Activated CD8-positive, alpha-beta memory T cell treated with anti-CD3 and anti-CD28 coated beads, Interleukin-2, amount 10 ng/mL, durations not matched to agents 7 days and 5 days (primary cell): ENCODE results near the gene TAS2R46. TPM values are rescaled to one million over a fixed set of nuclear protein-coding genes. Genes with fewer than 3 reads are reported as not detected.
"Not testable (repeated sequence)": the region's sequence is repeated elsewhere in the genome, so short reads cannot be mapped to it uniquely, and the experiment has no call there.

Source experiments
- ATAC-seq: fragments of 150-1000 bp; cut with Tn5 transposase; one replicate; pipeline ENCODE4 v1.10.0; 2021; ENCODE audit warnings: moderate library complexity
- CTCF ChIA-PET: fragments of 350-600 bp; sonication (Branson Sonifier 250); formaldehyde crosslinking; loops from one replicate; lab custom pipeline; 2021; ENCODE audit warnings: antibody characterized with exemption; lab: Charles Lee
- DNase-seq: peaks from one replicate; pipeline ENCODE4 v3.0.0-alpha.2; 2020
- H3K27ac Mint-ChIP-seq: one replicate; pipeline ENCODE4 v1.8.0; 2021; ENCODE audit warnings: mild to moderate bottlenecking, mixed read lengths
- H3K27me3 Mint-ChIP-seq: one replicate; pipeline ENCODE4 v1.8.0; 2021; ENCODE audit warnings: mixed read lengths
- H3K36me3 Mint-ChIP-seq: one replicate; pipeline ENCODE4 v1.8.0; 2021; ENCODE audit warnings: mild to moderate bottlenecking, mixed read lengths
- H3K4me1 Mint-ChIP-seq: one replicate; pipeline ENCODE4 v1.8.0; 2021; ENCODE audit warnings: mixed read lengths
- H3K4me3 Mint-ChIP-seq: one replicate; pipeline ENCODE4 v1.8.0; 2021; ENCODE audit warnings: mild to moderate bottlenecking, moderate library complexity, mixed read lengths
- H3K9me3 Mint-ChIP-seq: one replicate; pipeline ENCODE4 v1.8.0; 2022; ENCODE audit warnings: low read depth, mixed read lengths
- total RNA-seq, 2 experiments: library from RNA; stranded (reverse); gene quantifications; one replicate each; pipeline ENCODE4 v1.2.3, GENCODE V29; 2021

TAS2R46 gene
- total RNA-seq, 2 experiments from 2014 or later: 0.73 to 1.1 TPM

DNA sequence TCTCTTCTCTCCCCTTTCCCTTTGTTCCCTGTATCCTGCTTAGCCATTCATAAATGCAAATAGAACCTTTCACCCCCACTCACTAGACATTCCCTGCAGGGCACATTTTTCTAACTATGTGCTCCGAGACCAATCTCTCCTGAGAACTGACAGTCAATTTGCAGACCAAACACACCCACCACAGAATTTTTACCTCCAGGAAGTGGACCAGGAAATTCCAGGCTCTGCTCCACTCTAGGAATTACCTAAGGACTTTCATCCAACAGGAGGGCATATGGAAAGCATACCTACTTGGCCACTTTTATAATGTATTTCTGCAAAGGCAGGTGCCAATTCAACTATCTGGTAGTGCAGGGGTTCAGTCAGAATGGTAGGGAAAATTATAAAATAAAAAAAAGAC lies 8.9 kb upstream of the TAS2R46 start:
- Mint-ChIP-seq H3K9me3 (no peaks in the 10 kb centered on the region), H3K36me3 (peaks cover 16% of the 10 kb centered on the region), H3K4me3 (no peak overlapping the region), H3K4me1 (peaks cover 4% of the 10 kb centered on the region), H3K27me3 (no peaks in the 10 kb centered on the region), H3K27ac (no peak overlapping the region)
- DNase-seq (no peak), ATAC-seq (no peak)
- CTCF ChIA-PET: no interaction called here

DNA sequence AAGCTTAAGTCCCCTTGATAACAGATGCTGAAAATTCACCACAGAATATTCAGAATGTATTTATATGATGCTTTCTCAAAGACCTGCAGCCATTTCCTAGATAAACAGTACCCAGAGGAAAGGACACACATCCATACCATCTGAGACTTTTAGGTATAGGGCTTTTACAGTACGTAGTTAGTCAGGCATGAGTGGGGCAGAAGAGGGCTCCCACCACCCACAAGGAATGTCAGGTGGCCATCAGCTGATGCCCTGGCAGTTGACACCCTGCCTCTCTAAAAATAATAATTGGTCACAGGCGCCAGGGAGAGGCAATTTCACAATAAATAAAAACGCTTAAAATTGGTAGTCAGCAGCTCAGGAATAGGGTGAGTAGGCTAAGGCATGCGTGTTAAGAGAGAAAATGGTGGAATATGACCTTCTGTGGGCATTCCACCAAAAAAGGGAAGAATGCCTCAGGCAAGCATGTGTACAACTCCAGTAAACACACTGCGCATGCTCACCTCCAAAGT lies 7.8 kb upstream of the TAS2R46 start:
- Mint-ChIP-seq H3K36me3 (peaks cover 21% of the 10 kb centered on the region), H3K4me1 (no peaks in the 10 kb centered on the region), H3K4me3 (no peak overlapping the region), H3K27me3 (no peaks in the 10 kb centered on the region), H3K9me3 (no peaks in the 10 kb centered on the region), H3K27ac (no peak overlapping the region)
- DNase-seq (no peak), ATAC-seq (no peak)
- CTCF ChIA-PET: no interaction called here

DNA sequence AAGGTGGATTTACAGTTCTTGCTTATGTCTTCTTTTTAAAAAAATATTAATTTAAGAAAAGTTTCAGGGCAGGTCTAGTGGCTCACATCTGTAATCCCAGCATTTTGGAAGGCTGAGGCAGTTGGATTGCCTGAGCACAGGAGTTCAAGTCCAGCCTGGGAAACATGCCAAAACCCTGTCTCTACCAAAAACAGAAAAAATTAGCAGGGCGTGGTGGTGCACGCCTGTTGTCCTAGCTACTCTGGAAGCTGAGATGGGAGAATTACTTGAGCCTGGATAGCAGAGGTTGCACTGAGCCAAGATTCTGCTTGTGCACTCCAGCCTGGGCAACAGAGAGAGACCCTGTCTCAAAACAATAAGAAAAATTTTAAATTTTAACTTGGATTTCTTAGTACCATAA lies 5.4 kb upstream of the TAS2R46 start:
- no peak overlapping the region for H3K4me3 Mint-ChIP-seq
- peaks cover 16% of the 10 kb centered on the region for H3K36me3 Mint-ChIP-seq
- no peaks in the 10 kb centered on the region for H3K9me3 Mint-ChIP-seq
- ATAC-seq: no peak
- CTCF ChIA-PET: no interaction called here
- DNase-seq: no peak
- no peaks in the 10 kb centered on the region for H3K27me3 Mint-ChIP-seq
- H3K4me1 Mint-ChIP-seq: no peaks in the 10 kb centered on the region
- H3K27ac Mint-ChIP-seq: no peak overlapping the region

DNA sequence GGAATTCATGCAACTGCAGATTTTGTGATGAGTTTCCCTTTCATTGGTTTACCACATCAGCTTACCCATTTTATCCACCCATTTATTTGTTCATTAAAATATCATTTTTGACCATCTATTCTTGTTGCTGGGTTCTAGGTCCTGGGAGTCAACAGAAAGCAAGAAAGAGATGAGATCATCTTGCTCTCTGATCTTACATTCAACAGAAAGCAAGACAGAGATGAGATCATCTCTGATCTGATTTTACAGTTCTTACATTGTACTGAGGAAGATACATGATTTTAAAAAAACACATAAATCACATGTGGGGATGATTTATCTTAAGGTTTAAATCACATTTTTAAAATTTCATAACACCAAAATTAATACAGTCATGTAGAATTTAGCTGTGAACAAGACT lies 2.3 kb downstream of the TAS2R46 start:
- Mint-ChIP-seq H3K36me3 (peaks cover 16% of the 10 kb centered on the region), H3K27me3 (no peaks in the 10 kb centered on the region), H3K4me1 (no peaks in the 10 kb centered on the region), H3K4me3 (no peak overlapping the region), H3K27ac (no peak overlapping the region), H3K9me3 (no peaks in the 10 kb centered on the region)
- DNase-seq (no peak), ATAC-seq (no peak)
- CTCF ChIA-PET: no interaction called here

DNA sequence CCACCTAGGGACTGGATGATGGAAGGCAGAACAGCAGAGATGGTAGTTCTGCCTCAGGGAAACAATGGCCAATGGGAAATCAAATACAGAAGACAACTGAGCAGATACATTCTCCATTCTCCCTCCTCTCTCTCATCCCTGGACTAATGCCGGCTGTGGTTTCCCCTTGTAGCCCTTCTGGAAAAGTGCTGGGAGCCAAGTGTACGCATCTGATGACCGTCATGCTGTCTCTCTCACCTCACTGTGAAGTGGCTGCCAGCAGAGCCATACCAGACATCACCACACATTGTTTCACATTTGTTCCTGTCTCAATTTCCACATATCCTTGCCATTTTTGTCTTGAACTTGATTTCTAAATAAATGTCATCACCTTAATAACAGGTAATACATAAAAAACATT lies 3.1 kb downstream of the TAS2R46 start:
- Mint-ChIP-seq H3K36me3 (peaks cover 16% of the 10 kb centered on the region), H3K27ac (no peak overlapping the region), H3K4me1 (no peaks in the 10 kb centered on the region), H3K4me3 (no peak overlapping the region), H3K27me3 (no peaks in the 10 kb centered on the region), H3K9me3 (no peaks in the 10 kb centered on the region)
- ATAC-seq (no peak), DNase-seq (no peak)
- CTCF ChIA-PET: no interaction called here

DNA sequence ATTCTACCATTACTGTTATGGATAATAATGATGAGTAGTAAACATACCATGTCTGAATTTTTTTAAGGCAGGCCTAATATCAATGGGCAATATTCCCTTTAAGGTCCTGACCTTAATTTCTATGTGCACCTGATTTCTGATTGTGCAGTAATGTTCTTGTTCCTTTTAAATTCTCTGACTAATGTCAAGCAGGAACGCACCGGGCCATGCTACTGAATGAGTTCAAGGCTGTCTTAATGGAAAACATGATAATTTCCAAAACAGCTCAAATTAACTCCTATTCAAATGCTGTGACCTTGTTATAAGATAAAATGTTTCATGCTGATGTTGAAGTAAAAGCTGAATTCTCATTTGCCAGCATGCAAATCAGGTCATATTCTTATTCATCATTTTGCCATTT lies 6.8 kb downstream of the TAS2R46 start:
- Mint-ChIP-seq H3K27me3 (no peaks in the 10 kb centered on the region), H3K4me3 (no peak overlapping the region), H3K36me3 (peaks cover 36% of the 10 kb centered on the region), H3K9me3 (peaks cover 16% of the 10 kb centered on the region), H3K4me1 (no peaks in the 10 kb centered on the region), H3K27ac (no peak overlapping the region)
- CTCF ChIA-PET: no interaction called here
- no peak for DNase-seq
- no peak for ATAC-seq

DNA sequence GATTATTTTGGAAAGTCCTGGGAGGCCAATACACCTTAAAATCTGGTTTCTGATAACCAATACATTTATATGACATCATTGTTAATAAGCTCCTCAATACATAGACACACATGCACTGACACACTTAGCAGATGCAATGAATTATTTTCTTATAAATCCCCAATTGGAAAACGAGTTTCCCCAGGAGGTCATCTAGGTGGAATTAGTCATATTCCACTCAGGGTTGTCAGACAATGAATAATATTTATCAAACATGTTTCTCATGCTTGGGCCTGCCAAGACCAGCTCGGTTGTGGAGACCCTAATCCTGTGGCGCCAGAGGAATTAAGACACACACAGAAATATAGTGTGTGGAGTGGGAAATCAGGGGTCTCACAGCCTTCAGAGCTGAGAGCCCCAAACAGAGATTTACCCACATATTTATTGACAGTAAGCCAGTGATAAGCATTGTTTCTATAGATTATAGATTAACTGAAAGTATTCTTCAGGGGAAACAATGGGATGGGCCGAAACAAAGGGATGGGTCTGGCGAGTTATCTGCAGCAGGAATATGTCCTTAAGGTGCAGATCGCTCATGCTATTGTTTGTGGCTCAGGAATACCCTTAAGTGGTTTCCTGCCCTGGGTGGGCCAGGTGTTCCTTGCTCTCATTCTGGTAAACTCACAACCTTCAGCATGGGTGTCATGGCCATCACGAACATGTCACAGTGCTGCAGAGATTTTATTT lies 12.1 kb downstream of the TAS2R46 start:
- DNase-seq, H3K27ac Mint-ChIP-seq, H3K4me3 Mint-ChIP-seq, CTCF ChIA-PET, H3K4me1 Mint-ChIP-seq, H3K27me3 Mint-ChIP-seq, ATAC-seq: not testable (repeated sequence)
- Mint-ChIP-seq H3K36me3 (peaks cover 39% of the 10 kb centered on the region), H3K9me3 (peaks cover 20% of the 10 kb centered on the region)

DNA sequence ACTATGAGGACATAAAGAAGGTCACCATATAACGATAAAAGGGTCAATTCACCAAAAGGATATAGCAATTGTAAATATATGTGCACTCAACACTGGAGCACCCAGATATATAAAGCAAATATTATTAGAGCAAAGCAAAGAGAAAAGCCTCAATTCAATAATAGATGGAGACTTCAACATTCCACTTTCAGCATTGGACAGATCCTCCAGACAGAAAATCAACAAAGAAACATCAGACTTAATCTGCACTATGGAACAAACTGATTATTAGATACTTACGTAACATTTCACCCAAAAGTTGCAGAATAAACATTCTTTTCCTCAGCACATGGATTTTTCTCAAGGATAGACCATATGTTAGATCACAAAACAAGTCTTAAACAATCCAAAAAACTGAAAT lies 20.7 kb downstream of the TAS2R46 start:
- CTCF ChIA-PET, H3K4me3 Mint-ChIP-seq, H3K9me3 Mint-ChIP-seq, H3K27ac Mint-ChIP-seq, H3K27me3 Mint-ChIP-seq, DNase-seq, ATAC-seq, H3K4me1 Mint-ChIP-seq: not testable (repeated sequence)
- peaks cover 42% of the 10 kb centered on the region for H3K36me3 Mint-ChIP-seq

DNA sequence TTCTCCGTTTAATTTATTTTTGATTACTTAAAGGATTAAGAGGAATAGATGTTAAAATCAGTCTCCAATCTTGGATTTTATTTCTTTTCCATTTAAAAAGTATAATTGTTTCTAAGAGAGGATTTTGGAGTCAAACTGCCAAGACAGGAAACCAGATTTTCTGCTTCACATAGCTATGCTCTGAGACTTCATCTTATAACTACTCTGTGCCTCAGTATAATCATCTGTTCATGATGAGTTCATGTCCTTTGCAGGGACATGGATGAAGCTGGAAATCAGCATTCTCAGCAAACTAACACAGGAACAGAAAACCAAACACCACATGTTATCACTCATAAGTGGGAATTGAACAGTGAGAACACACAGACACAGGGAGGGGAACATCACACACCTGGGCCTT lies 21.9 kb downstream of the TAS2R46 start:
- H3K4me3 Mint-ChIP-seq: no peak overlapping the region
- peaks cover 44% of the 10 kb centered on the region for H3K36me3 Mint-ChIP-seq
- no peaks in the 10 kb centered on the region for H3K27me3 Mint-ChIP-seq
- no peaks in the 10 kb centered on the region for H3K4me1 Mint-ChIP-seq
- ATAC-seq (no peak), DNase-seq (no peak)
- no peak overlapping the region for H3K27ac Mint-ChIP-seq
- CTCF ChIA-PET: no interaction called here
- H3K9me3 Mint-ChIP-seq: peaks cover 6% of the 10 kb centered on the region

DNA sequence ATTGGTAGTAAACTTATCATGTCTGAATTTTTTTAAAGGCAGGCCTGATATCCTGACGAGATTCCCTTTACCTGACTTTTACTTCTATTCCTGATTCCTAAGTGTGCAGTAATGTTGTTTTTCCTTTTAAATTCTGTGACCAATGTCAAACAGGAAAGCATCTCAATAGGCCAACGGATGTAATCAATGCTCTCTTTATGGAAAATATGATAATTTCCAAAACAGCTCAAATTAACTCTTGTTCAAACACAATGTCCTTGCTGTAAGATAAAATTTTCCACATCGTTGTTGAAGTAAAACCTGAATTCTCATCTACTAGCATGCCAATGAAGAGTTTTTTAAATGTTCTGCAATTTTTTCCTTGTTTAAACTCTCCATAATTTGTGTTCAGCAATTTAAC lies 22.9 kb downstream of the TAS2R46 start:
- no peak overlapping the region for H3K4me3 Mint-ChIP-seq
- H3K36me3 Mint-ChIP-seq: peaks cover 41% of the 10 kb centered on the region
- no peak overlapping the region for H3K27ac Mint-ChIP-seq
- no peaks in the 10 kb centered on the region for H3K4me1 Mint-ChIP-seq
- peaks cover 6% of the 10 kb centered on the region for H3K9me3 Mint-ChIP-seq
- DNase-seq (no peak), ATAC-seq (no peak)
- H3K27me3 Mint-ChIP-seq: no peaks in the 10 kb centered on the region
- CTCF ChIA-PET: no interaction called here

DNA sequence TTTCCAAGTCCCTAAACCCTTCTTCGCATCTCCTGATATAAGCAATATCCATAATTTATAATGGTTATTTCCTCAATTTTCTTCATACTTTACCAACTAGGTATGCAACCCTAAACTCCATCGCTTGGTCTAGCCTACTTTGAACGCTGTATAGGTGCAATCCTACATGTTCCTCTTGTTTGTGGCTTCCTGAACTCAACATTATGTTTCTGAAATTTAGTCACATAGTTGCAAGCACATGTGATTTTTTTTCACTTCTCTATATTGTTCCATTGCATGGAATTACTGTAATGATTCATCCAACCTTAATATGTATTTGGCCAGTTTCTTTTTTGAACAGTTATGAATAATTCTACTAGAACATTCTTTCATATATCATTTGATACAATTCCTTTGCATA lies 28.1 kb downstream of the TAS2R46 start:
- CTCF ChIA-PET, H3K4me3 Mint-ChIP-seq, H3K27ac Mint-ChIP-seq, H3K9me3 Mint-ChIP-seq, ATAC-seq, H3K4me1 Mint-ChIP-seq, DNase-seq, H3K27me3 Mint-ChIP-seq: not testable (repeated sequence)
- H3K36me3 Mint-ChIP-seq: peaks cover 17% of the 10 kb centered on the region

DNA sequence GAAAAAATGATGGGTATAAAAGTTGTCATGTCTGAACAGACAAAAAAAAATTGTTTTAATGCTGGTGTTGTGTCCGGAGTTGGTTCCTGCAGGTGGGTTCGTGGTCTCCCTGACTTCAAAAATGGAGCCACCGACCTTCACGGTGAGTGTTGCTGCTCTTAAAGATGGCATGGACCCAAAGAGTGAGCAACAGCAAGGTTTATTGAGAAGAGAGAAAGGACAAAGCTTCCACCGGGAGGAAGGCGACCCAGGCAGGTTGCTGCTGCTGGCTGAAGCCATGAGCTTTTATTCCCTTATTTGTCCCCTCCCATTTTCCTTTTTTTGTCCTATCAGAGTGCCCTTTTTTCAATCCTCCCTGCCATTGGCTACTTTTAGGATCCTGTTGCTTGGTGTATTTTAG lies 30.8 kb downstream of the TAS2R46 start, which contains the start of gene TAS2R31:
TAS2R31 (minus strand) TSS at position 101 of the 400 bp plus-strand sequence; CDS start at position 29, 72 bp downstream.
- Mint-ChIP-seq H3K27ac (no peak within 1 kb of the TSS), H3K9me3 (no peaks in the 10 kb centered on the region)
- CTCF ChIA-PET: interaction anchor here (0.7 kb wide), 1 partner anchor 1021 kb away, joined by 3 read pairs; the partner anchor contains the start of gene CLEC12B

DNA sequence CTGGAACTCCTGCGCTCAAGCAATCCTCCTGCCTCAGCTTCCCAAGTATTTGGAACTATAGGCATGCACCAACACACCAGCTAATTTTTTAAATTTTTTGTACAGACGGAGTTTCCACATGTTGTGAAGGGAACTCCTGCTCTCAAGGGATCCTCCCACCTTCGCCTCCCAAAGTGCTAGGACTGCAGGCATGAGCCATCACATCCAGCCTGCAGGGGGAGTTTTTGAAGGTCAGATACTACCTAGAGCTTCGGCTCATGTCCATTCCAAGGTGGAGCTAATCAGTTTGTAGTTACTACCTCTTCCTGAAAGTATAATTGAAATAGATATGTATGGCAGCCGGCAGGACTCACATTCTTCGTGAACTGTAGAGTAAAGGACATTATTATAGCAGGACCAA lies 36.0 kb downstream of the TAS2R46 start:
- DNase-seq (no peak), ATAC-seq (no peak)
- Mint-ChIP-seq H3K4me3 (no peak overlapping the region), H3K4me1 (no peaks in the 10 kb centered on the region), H3K27ac (no peak overlapping the region), H3K9me3 (peaks cover 6% of the 10 kb centered on the region), H3K36me3 (peaks cover 31% of the 10 kb centered on the region), H3K27me3 (no peaks in the 10 kb centered on the region)
- CTCF ChIA-PET: no interaction called here

More for the DNA sequence above, 30.8 kb downstream of the TAS2R46 start, which contains the start of gene TAS2R31:
- H3K27me3 Mint-ChIP-seq: no peaks in the 10 kb centered on the region
- ATAC-seq: no peak
- peaks cover 24% of the 10 kb centered on the region for H3K36me3 Mint-ChIP-seq
- DNase-seq: no peak
- H3K4me3 Mint-ChIP-seq: no peak within 1 kb of the TSS
- no peaks in the 10 kb centered on the region for H3K4me1 Mint-ChIP-seq

DNA sequence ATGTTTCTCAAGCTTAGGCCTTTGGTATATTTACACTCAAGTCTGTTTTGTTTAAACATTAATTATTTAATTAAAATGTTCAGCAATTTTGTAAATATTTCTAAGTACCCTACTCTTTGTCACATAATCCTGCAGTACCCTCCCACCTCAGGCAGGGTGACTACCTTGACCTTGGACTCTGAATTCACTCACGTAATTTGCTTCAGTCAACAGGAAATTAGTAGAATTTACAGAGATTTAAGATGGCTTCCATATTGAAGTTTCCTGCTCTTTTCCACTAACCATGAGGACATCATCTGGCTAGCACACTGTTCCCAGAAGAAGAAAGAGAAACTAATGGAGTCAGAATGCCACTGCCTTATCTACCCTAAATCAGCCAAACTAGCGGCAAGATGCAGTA lies 38.7 kb downstream of the TAS2R46 start:
- H3K4me1 Mint-ChIP-seq: no peaks in the 10 kb centered on the region
- peaks cover 6% of the 10 kb centered on the region for H3K9me3 Mint-ChIP-seq
- H3K27ac Mint-ChIP-seq: no peak overlapping the region
- H3K36me3 Mint-ChIP-seq: peaks cover 28% of the 10 kb centered on the region
- no peak for ATAC-seq
- no peak overlapping the region for H3K4me3 Mint-ChIP-seq
- CTCF ChIA-PET: no interaction called here
- DNase-seq: no peak
- no peaks in the 10 kb centered on the region for H3K27me3 Mint-ChIP-seq
